Thoracic aorta (tissue), 2 donors: Measurements from ENCODE around the gene NAPA. TPM values are rescaled to one million over a fixed set of nuclear protein-coding genes. Genes with fewer than 3 reads are reported as not detected.

ENCODE experiments used
- ATAC-seq: fragments of 150-250 bp; one replicate; pipeline ENCODE4 v1.8.0; 2017; ENCODE audit warnings: low read depth; ENCODE audit not compliant: insufficient number of reproducible peaks, low FRiP score
- DNase-seq: peaks from one replicate; pipeline ENCODE4 v3.0.0-alpha.2; 2020; ENCODE audit warnings: low spot score
- H3K27ac ChIP-seq, 2 donors: fragments of 200-600 bp; sonication (generic); 1 replicate in 1 of 2; 2 replicates in 1 of 2; pipeline ENCODE4 v1.5.1; 2016; ENCODE audit warnings: mild to moderate bottlenecking in 2 of 2, moderate library complexity in 2 of 2
- H3K27me3 ChIP-seq: fragments of 200-600 bp; sonication (generic); replicated peaks from 2 replicates; pipeline ENCODE4 v1.6.0; 2016; ENCODE audit warnings: mild to moderate bottlenecking; ENCODE audit not compliant: insufficient read depth
- H3K36me3 ChIP-seq: fragments of 200-600 bp; sonication (generic); one replicate; pipeline ENCODE4 v1.5.1; 2016
- H3K4me1 ChIP-seq, 2 donors: fragments of 200-600 bp; sonication (generic); 1 replicate in 1 of 2; 2 replicates in 1 of 2; pipeline versions ENCODE4 v1.5.1 to v1.6.0; 2016; ENCODE audit warnings: low read depth in 2 of 2, mild to moderate bottlenecking in 1 of 2; ENCODE audit not compliant: control insufficient read depth in 1 of 2
- H3K4me3 ChIP-seq: fragments of 200-600 bp; sonication (generic); 2 replicates; pipeline ENCODE4 v1.5.1; 2016; ENCODE audit warnings: mild to moderate bottlenecking
- H3K9me3 ChIP-seq: fragments of 200-600 bp; sonication (generic); 2 replicates; pipeline ENCODE4 v1.5.1; 2016
- CTCF ChIP-seq: fragments of 200-600 bp; sonication (generic); IDR thresholded peaks from one replicate; pipeline ENCODE4 v1.5.1; 2019; ENCODE audit warnings: antibody characterized with exemption
- total RNA-seq, 2 donors: library from RNA; depleted of rRNA; stranded (reverse); fragments of >200 nt; gene quantifications; one replicate each; pipeline versions ENCODE4 v1.1.0 to v1.2.3, GENCODE V29; 2016

The NAPA gene
- total RNA-seq, 2 donors from 2014 or later = 107 to 147 TPM

- DNase-seq = no peak
- Histone ChIP-seq H3K4me3 (peak overlapping the region; percentile 26), H3K27ac (no peak overlapping the region), H3K4me1 (peaks cover 7% of the 10 kb centered on the region in 2 donors), H3K9me3 (no peaks in the 10 kb centered on the region), H3K27me3 (peaks cover 10% of the 10 kb centered on the region), H3K36me3 (no peaks in the 10 kb centered on the region)
- ATAC-seq = no peak
- TF ChIP-seq CTCF = no peak
Observed at GRCh38 chr19:47446534-47447469, 68.1 kb downstream of the NAPA start.

- no peaks in the 10 kb centered on the region for H3K9me3 ChIP-seq
- H3K36me3 ChIP-seq = no peaks in the 10 kb centered on the region
- TF ChIP-seq CTCF = no peak
- ATAC-seq (peak; percentile 21), DNase-seq (no peak)
- no peak overlapping the region for H3K4me3 ChIP-seq
- no peak overlapping the region for H3K27ac ChIP-seq
- peaks cover 10% of the 10 kb centered on the region for H3K27me3 ChIP-seq
- H3K4me1 ChIP-seq = peaks cover 7% of the 10 kb centered on the region in 2 donors
Observed at GRCh38 chr19:47445937-47446402, 68.9 kb downstream of the NAPA start.

- TF ChIP-seq CTCF = no peak
- ATAC-seq (no peak), DNase-seq (no peak)
- Histone ChIP-seq H3K4me1 (peaks cover 7% of the 10 kb centered on the region in 2 donors), H3K9me3 (no peaks in the 10 kb centered on the region), H3K36me3 (no peaks in the 10 kb centered on the region), H3K4me3 (no peak overlapping the region), H3K27me3 (peaks cover 10% of the 10 kb centered on the region), H3K27ac (no peak overlapping the region)
Observed at GRCh38 chr19:47445527-47445926, 69.3 kb downstream of the NAPA start.

DNA sequence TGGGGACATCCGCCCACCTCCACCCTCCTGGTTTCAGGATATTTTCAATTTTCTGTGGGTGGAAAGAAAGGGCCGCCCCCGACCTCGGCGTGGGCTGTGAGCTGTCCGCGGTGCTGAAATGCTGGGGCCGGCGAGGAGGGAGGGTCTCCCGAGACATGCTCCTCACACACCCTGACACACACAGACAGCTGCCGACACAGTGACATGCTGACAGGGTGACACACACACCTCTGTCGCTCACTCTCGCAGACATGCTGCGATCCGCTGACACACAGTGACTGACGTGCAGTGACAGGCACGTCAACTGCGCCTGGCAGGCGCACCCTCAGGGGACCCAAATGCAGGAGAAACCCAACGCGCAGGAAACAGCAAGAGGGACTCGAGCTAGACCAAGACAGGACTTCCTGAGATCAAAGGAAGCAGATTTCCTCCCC, 70.5 kb downstream of the NAPA start:
- H3K4me1 ChIP-seq = peaks cover 7% of the 10 kb centered on the region in 2 donors
- DNase-seq (no peak), ATAC-seq (no peak)
- H3K27me3 ChIP-seq = peaks cover 10% of the 10 kb centered on the region
- no peaks in the 10 kb centered on the region for H3K36me3 ChIP-seq
- no peak overlapping the region for H3K4me3 ChIP-seq
- no peak for TF ChIP-seq CTCF
- H3K9me3 ChIP-seq = no peaks in the 10 kb centered on the region
- no peak overlapping the region for H3K27ac ChIP-seq

DNA sequence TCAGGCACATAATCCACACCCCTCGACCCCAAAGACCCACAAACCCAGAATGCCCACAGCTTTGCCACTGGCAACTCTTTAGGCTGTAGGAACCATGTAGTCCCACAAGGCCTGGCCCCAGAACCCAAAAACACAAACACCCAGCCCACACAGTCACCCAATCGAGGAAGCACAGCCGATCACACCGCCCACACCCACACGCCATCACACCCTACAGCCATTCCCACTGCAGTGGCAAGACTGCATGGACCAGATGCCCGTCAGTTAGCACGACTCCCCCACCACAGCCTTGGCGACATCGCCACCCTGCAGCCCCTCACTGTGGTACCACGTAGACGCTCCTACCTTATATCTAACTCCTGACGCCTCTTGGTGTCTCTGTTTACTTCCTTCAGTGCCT, 71.5 kb downstream of the NAPA start:
- H3K9me3 ChIP-seq = no peaks in the 10 kb centered on the region
- TF ChIP-seq CTCF = no peak
- no peak overlapping the region for H3K4me3 ChIP-seq
- no peaks in the 10 kb centered on the region for H3K36me3 ChIP-seq
- peaks cover 5% of the 10 kb centered on the region for H3K27me3 ChIP-seq
- H3K27ac ChIP-seq = no peak overlapping the region
- ATAC-seq (no peak), DNase-seq (no peak)
- H3K4me1 ChIP-seq = peaks cover 7% of the 10 kb centered on the region in 2 donors
